B cell (primary cell): ENCODE data around the gene SIGLEC8. TPM values are rescaled to one million over a fixed set of nuclear protein-coding genes. Genes with fewer than 3 reads are reported as not detected.

ENCODE experiments used
- polyA plus RNA-seq: library from polyadenylated mRNA; depleted of rRNA; stranded (reverse); fragments of >200 nt; gene quantifications from 2 replicates; pipeline ENCODE4 v1.2.3, GENCODE V29; 2012
- small RNA-seq: library from RNA; depleted of rRNA; stranded (forward); fragments of <200 nt; gene quantifications from one replicate; pipeline ENCODE3, GENCODE V24; 2012; ENCODE audit warnings: low replicate concordance, low read depth; ENCODE audit not compliant: insufficient read length
- total RNA-seq, 2 donors: library from RNA; stranded (reverse); fragments of 120-200 nt in 1 of 2; gene quantifications; 1 replicate in 1 of 2; 2 replicates in 1 of 2; pipeline versions ENCODE4 v1.2.3 to v1.2.4, GENCODE V29; 2013 to 2022

Gene SIGLEC8
- total and polyA plus RNA-seq, 2 donors (not counting 1 experiment from before 2014, with no cell fraction given) = not detected

Small RNA genes within 50 kb of the gene (small RNA-seq; reads per million reads assigned to genes)
- gene AC020914.3 = not detected
- not detected for gene AC020914.5

Other genes starting within 250 kb of the SIGLEC8 start
- 0.49 TPM in 1 of 2 replicates, not detected in the other for gene CD33, start 233.4 kb downstream of the SIGLEC8 start, total RNA-seq
- 0.78 and 1.3 TPM in 2 replicates for gene CD33, start 233.4 kb downstream of the SIGLEC8 start, polyA plus RNA-seq
- gene SIGLECL1, start 207.4 kb downstream of the SIGLEC8 start, total RNA-seq = not detected in 2 replicates
- gene SIGLECL1, start 207.4 kb downstream of the SIGLEC8 start, polyA plus RNA-seq = not detected in 2 replicates
- gene IGLON5, start 146.8 kb downstream of the SIGLEC8 start, total RNA-seq = not detected in 2 replicates
- gene IGLON5, start 146.8 kb downstream of the SIGLEC8 start, polyA plus RNA-seq = not detected in 2 replicates
- gene VSIG10L, start 116.3 kb downstream of the SIGLEC8 start, total RNA-seq = 1.7 and 1.8 TPM in 2 replicates
- gene VSIG10L, start 116.3 kb downstream of the SIGLEC8 start, polyA plus RNA-seq = 1.3 and 1.4 TPM in 2 replicates
- 33.3 and 38.6 TPM in 2 replicates for gene ETFB, start 92.1 kb downstream of the SIGLEC8 start, total RNA-seq
- gene ETFB, start 92.1 kb downstream of the SIGLEC8 start, polyA plus RNA-seq = 72.4 and 76.5 TPM in 2 replicates
- 0.87 and 1.9 TPM in 2 replicates for gene CLDND2, start 89.5 kb downstream of the SIGLEC8 start, total RNA-seq
- gene CLDND2, start 89.5 kb downstream of the SIGLEC8 start, polyA plus RNA-seq = 0.14 TPM in 1 of 2 replicates, not detected in the other
- gene NKG7, start 85.8 kb downstream of the SIGLEC8 start, total RNA-seq = 1.9 and 2.6 TPM in 2 replicates
- 6.6 and 10.1 TPM in 2 replicates for gene NKG7, start 85.8 kb downstream of the SIGLEC8 start, polyA plus RNA-seq
- not detected in 2 replicates for gene LIM2, start 70.5 kb downstream of the SIGLEC8 start, total RNA-seq
- not detected in 2 replicates for gene LIM2, start 70.5 kb downstream of the SIGLEC8 start, polyA plus RNA-seq
- gene C19orf84, start 67.9 kb downstream of the SIGLEC8 start, total RNA-seq = not detected in 2 replicates
- gene C19orf84, start 67.9 kb downstream of the SIGLEC8 start, polyA plus RNA-seq = not detected in 2 replicates
- gene SIGLEC10, start 40.8 kb downstream of the SIGLEC8 start, total RNA-seq = 49.1 and 49.4 TPM in 2 replicates
- gene SIGLEC10, start 40.8 kb downstream of the SIGLEC8 start, polyA plus RNA-seq = 75.4 and 87.6 TPM in 2 replicates
- gene CEACAM18, start 20.1 kb upstream of the SIGLEC8 start, total RNA-seq = not detected in 2 replicates
- gene CEACAM18, start 20.1 kb upstream of the SIGLEC8 start, polyA plus RNA-seq = not detected in 2 replicates
- gene SIGLEC12, start 43.3 kb upstream of the SIGLEC8 start, total RNA-seq = not detected in 2 replicates
- gene SIGLEC12, start 43.3 kb upstream of the SIGLEC8 start, polyA plus RNA-seq = 0.12 and 0.24 TPM in 2 replicates
- gene SIGLEC6, start 73.2 kb upstream of the SIGLEC8 start, total RNA-seq = 21.2 and 28.9 TPM in 2 replicates
- 12.3 and 35.4 TPM in 2 replicates for gene SIGLEC6, start 73.2 kb upstream of the SIGLEC8 start, polyA plus RNA-seq
- 31.3 and 33.0 TPM in 2 replicates for gene ZNF175, start 112.8 kb upstream of the SIGLEC8 start, total RNA-seq
- 3.2 and 4.6 TPM in 2 replicates for gene ZNF175, start 112.8 kb upstream of the SIGLEC8 start, polyA plus RNA-seq
- 0.84 and 2.1 TPM in 2 replicates for gene SIGLEC5, start 171.9 kb upstream of the SIGLEC8 start, total RNA-seq
- gene SIGLEC5, start 171.9 kb upstream of the SIGLEC8 start, polyA plus RNA-seq = 0.12 TPM in 1 of 2 replicates, not detected in the other
- gene SIGLEC14, start 188.4 kb upstream of the SIGLEC8 start, total RNA-seq = 9.2 and 11.2 TPM in 2 replicates
- 0.29 and 30.0 TPM in 2 replicates for gene SIGLEC14, start 188.4 kb upstream of the SIGLEC8 start, polyA plus RNA-seq
- gene SPACA6, start 234.9 kb upstream of the SIGLEC8 start, total RNA-seq = 2.8 and 4.0 TPM in 2 replicates
- 3.3 and 4.9 TPM in 2 replicates for gene SPACA6, start 234.9 kb upstream of the SIGLEC8 start, polyA plus RNA-seq